Midbrain (tissue), 1 donor: Measurements from ENCODE around the gene PLA1A.

Source experiments
- DNase-seq: peaks from one replicate; lab custom pipeline; 2025; lab: John Stamatoyannopoulos, UW

The PLA1A gene

GRCh38 chr3:119608405-119609000 lies 10.8 kb downstream of the PLA1A start:
- no peak for DNase-seq

GRCh38 chr3:119609301-119609700 lies 11.6 kb downstream of the PLA1A start:
- DNase-seq: no peak

GRCh38 chr3:119611664-119612063 lies 14.0 kb downstream of the PLA1A start:
- no peak for DNase-seq

- no peak for DNase-seq
Observed at GRCh38 chr3:119613201-119613600, 15.5 kb downstream of the PLA1A start.

GRCh38 chr3:119613872-119614271 lies 16.2 kb downstream of the PLA1A start:
- DNase-seq: no peak

GRCh38 chr3:119616056-119616455 lies 18.4 kb downstream of the PLA1A start:
- DNase-seq: no peak

- no peak for DNase-seq
Observed at GRCh38 chr3:119619094-119619493, 21.4 kb downstream of the PLA1A start.

GRCh38 chr3:119620899-119621298 lies 23.2 kb downstream of the PLA1A start:
- no peak for DNase-seq

GRCh38 chr3:119624002-119624720 lies 26.5 kb downstream of the PLA1A start:
- DNase-seq: no peak

- no peak for DNase-seq
Observed at GRCh38 chr3:119625451-119626153, 27.9 kb downstream of the PLA1A start.

- DNase-seq: no peak
Observed at GRCh38 chr3:119626196-119626595, 28.5 kb downstream of the PLA1A start.

- DNase-seq: no peak
Observed at GRCh38 chr3:119627461-119627860, 29.8 kb downstream of the PLA1A start.

- DNase-seq: no peak
Observed at GRCh38 chr3:119628390-119628789, 30.7 kb downstream of the PLA1A start.

- no peak for DNase-seq
Observed at GRCh38 chr3:119628816-119629445, 31.2 kb downstream of the PLA1A start.

GRCh38 chr3:119630128-119630879 lies 32.6 kb downstream of the PLA1A start:
- DNase-seq: no peak

GRCh38 chr3:119630880-119631329 lies 33.2 kb downstream of the PLA1A start:
- DNase-seq: no peak

GRCh38 chr3:119631516-119631915 lies 33.8 kb downstream of the PLA1A start:
- DNase-seq: no peak

GRCh38 chr3:119632216-119632615 lies 34.5 kb downstream of the PLA1A start:
- DNase-seq: no peak

GRCh38 chr3:119632829-119633228 lies 35.1 kb downstream of the PLA1A start:
- no peak for DNase-seq

- no peak for DNase-seq
Observed at GRCh38 chr3:119635719-119636118, 38.0 kb downstream of the PLA1A start.

- no peak for DNase-seq
Observed at GRCh38 chr3:119636249-119636648, 38.6 kb downstream of the PLA1A start.
